Ammon's horn (tissue), 1 donor: Measurements from ENCODE around the gene RAB31.
A peak's percentile ranks its signal among the peaks of the same experiment; 100 is the strongest.

Experiments used
- DNase-seq: peaks from one replicate; pipeline ENCODE4 v3.0.0-alpha.2; 2016; ENCODE audit warnings: low spot score

RAB31 gene

DNA sequence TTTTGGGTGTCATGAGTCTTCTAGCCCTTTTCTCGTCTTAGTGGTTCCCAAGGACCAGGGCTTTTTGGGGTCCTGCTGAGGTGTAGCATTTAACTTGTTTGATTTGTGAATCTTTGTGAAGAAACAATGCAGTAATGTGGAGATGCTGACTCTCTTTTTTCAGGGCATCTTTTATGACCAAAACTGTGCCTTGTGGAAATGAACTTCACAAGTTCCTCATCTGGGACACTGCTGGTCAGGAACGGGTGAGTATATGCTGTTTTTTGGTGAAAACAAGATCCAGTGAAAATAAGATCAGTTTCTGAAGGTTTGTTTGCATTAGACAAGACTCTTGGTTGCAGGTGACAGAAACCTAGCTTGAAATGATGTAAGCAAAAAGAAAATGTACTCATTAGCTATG, 83.9 kb downstream of the RAB31 start:
- no peak for DNase-seq

DNA sequence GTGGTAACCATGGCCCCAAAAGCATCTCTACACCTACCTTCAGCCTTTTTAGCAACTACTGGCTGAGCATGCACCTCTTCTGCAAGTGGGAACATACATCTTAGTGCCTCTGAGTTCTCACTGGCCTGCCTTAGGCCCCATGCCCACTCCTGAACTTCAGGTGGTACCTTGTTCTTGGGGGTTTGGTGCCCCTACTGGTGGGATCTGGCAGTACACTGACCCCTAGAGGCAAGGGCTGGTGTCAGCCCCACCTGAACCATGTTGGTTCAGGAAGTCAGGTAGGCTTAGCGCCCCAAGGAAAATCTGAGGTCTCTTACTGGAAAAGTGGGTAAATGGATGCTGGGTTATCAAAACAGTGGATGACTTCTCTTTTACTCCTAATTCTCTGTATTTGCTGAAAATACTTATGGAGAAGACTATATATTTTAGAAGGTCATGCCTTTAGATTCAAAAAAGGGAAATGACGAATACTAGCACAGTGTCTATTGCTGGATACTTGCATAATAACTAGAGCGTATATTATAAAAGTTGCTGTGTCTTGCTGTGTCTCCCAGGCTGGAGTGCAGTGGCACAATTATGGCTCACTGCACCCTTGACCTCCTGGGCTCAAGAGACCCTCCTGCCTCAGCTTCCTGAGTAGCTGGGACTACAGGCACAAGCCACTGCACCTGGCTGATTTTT, 84.6 kb downstream of the RAB31 start:
- DNase-seq = no peak

DNA sequence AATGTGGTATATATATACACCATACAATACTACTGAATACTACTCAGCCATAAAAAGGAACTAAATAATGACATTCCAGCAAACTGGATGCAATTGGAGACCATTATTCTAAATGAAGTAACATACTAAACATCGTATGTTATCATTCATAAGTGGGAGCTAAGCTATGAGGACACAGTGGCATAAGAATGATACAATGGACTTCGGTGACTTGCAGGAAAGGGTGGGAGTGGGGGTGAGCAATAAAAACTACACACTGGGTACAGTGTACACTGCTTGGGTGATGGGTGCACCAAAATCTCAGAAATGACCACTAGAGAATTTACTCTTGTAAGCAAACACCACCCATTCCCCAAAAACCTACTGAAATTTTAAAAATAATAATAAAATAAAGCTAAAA, 87.9 kb downstream of the RAB31 start:
- DNase-seq = no peak

DNA sequence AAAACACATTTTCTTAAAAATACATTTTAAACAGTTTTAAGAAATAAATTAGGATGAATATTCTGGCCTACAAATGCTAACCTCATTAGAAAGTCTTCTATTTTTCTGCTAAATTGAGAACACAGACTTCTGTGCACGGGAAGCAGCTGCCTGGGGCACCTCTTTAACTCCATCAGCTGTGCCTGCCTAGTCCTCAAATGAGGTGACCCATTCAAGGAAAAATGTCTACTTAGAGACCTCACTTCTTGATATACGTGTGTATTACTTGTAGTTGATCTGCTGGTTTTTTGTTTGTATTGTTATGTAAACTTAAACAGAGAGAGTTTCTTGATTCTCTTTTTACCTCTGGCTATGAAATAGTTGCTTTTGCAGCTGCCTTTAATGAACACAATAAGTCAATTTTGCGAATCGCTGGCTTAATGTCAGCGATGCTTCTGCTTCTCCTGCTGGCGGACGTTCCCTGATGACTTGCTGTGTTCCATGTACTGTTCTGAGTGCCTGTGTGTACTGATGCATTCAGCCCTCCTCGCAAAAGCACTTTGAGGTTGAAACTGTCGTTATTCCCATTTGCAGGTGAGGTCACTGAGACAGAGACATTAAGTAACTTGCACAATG, 88.9 kb downstream of the RAB31 start:
- DNase-seq = peak; percentile 91

DNA sequence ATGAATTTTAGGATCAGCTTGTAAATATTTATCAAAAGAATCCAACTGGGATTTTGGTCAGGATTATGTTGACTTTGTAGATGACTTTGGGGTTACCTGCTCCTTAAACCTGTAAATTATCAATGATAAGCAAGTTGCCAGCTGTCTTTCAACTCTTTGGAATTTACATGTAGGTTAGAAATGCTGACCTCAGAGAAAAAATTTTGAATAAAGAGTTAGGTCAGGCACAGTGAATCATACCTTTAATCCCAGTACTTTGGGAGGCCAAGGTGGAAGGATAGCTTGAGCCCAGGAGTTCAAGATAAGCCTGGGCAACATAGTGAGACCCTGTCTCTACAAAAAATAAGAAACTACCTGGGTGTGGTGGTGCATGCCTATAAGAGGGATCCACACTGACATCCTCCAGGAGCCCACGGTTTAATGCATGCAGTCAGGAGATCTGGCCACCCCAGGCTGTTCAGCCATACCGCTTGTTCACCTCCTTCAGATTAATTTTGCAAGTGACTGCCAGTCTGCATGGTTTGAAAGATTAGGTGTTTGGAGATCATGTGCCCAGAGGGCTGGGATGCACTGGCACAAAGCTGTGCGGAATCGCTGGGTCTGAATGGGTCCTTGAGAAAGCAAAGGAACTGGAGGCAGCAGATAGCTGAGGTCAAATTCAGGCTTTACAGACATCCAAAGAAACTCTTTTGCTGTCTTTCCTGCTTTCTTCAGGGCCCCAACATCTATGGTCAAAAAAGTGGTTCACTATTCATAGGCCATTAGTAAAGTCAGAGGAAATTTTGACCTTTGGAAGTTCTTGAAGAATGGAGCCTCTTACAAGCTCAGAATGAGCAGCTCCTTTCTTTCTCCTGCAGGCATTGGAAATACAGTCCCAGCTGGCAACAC, 94.3 kb downstream of the RAB31 start:
- no peak for DNase-seq

DNA sequence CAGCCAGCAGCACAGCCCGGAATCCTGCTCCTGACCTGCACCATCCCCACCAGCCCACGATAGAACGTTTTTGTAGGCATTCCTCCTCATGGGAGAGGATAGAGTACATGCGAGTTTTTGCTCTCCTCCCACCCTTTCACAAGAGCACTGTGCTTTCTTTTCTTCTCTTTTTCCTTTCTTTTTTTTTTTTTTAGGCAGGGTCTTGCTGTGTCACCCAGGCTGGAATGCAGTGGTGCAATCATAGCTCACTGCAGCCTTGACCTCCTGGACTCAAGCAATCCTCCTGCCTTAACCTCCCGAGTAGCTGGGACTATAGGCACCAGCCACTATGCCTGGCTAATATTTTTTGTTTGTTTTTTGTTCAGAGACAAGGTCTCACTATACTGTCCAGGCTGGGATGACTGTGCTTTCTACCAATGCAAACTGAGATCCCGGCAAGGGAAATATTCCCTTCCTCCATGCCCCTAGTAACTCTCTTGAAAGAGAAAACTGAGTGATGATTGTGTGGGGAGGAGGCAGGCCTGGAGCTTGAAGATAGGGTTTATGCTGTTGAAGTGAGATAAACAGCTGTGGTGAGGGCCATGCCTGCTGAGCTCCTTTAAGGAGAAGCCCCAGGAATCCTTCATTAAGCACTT, 95.1 kb downstream of the RAB31 start:
- no peak for DNase-seq

DNA sequence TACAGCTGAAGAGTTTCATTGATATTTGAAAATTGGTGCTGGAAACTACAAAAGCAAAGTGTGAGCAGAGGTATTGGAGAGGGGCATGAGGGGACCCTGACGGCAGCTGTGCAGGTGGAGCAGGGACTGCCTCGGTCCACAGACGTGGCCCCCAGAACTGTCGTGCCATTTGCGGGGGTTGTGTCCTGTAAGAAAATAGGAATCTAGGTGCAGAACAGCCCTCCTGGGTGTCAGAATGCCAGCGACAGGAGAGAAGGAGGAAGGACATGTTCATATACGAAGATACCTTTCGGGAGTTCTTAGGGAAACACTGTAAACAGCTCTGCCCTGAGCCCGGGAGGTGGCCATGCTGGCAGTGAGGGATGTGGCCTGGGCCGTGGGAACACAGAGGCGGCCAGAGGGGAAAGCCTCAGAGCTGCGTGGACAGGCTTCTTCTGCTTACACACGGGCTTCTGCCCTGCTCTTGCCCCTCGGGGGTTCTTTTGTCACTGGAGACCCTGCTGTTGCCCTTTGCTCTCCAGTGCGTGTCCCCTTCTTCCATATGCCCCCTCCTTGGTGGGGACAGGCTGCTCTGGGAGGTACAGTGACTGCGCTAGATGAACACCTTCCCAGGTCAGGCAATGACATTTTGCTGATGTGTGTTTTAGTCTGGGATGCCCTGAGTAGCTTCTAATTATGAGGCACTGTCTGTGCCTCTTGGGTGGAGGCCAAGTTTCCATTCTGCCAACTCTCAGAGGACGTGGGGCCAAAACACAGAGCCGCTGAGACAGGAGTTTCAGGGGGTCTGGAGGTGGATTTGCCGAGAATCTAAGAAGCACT, 95.8 kb downstream of the RAB31 start:
- DNase-seq = peak; percentile 76

DNA sequence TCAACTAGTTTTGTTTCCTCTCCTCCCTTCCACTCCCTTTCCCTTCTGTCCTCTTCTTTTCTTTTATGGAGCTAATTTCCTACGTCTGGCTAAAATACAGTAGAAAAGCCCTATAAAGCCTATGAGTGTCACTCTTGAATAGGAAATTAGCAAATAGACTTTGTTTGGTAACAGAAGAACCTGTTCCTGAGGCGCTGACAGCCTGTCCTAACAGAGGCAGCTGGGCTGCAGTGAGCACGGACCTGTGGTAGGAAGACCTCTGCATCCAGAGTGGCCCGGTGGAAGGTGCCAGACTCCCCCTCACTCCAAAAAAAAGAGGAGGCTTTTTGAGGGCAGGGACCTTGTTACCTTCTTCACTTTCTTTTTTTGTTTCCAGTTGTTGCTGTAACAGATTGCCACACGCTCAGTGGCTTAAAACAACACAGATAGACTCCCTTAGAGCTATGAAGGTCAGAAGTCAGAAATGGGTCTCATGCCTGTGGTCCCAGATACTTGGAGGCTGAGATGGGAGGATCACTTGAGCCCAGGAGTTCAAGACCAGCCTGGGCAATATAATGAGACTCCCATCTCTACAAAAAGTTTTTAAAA, 96.5 kb downstream of the RAB31 start:
- no peak for DNase-seq

DNA sequence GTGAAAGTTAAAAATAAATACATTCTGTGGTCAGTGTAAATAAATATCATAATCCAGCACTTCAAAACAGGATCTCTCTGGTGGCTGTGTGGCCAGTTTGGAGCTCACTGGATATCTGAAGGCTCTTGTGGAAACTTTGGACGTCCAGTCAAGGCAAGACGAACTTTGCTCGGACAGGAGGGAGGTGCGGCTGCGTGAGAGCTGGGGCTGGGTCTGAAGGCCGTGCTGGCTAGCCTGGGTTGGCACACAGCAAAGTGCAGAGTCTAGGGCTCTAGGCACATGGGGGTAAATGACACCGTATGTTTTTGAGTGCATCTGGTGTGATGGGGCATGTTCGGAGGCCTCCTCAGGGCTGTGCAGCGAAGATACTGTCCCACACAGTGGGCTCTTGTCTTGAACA, 98.8 kb downstream of the RAB31 start:
- DNase-seq = no peak

DNA sequence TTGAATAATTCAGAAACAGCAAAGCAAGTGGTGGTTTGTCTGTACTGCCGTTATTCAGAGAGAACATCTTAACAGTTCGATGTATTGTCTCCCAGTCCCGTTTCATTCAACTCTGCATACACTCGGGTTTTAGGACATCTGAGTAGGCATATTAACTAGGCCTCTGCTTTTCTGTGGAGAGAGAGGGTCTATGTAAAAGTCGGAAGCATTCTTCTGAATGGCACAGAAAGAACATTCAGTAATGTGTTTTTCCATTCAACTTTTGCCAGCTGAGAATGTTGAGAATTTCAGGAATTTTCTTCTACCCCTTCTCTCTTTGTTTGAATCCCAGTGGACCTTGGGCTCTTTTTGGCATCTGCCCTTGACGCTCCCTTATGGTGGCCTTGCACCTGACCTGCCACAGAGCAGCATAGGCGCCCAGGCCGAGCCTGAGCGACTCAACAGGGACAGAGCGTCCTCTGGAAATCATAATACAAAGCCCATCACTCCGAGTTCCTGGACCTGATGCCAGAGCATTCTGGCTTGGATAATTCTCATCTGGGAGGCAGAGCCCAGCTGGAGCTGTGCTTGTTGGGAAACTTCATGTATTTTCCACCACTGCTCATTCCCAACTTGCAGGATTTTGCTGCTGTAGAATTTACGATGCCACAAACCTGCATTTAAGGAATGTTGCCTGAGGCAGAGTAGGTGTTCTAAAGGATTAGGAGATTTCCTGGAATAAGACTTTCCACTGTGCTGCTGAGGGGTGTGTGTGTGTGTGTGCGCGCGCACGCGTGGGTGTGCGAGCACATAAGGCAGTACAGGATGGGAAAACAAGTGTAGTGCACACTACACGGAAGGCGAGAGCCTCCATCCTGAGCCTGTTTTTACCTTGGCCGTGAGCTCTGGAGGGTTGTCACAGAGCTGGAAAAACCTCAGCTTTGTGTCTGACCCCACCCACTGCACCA, 100.5 kb downstream of the RAB31 start:
- peak; percentile 72 for DNase-seq

DNA sequence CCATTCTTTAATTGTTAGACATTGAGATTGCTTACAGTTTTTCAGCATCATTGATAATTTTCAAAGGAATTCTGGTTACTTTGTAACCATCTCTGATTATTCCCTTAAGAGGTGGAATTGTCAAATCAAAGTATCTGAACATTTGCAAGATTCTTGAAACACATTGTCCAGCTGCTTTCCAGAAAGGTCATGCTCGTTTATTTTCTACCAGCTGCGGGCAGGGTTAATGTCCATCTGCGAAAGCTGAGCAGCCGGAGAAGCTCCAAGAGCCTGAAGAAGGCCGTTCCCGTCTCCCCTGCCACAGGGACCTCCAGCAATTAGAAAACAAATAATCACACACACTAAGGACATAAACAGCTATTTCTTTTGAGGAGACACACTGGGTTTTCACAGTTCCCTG, 101.6 kb downstream of the RAB31 start:
- no peak for DNase-seq

DNA sequence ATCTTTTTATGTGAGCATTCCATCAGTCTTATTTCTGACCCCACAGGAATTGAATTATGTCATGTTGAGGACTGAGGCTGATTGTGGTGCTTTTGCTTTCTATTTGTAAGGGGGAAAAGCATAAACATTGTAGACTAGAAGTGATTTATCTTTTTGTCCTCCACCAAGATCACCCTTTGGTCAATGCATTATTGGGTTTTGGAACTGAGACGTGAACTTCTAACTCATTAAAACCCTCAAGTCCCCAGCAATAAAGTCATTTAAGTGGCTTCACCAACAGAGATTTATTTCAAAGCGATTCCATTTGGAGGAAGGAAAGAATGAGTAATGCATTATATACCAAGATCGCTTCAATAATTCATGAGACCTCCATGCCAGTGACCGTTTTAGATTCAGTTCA, 102.2 kb downstream of the RAB31 start:
- DNase-seq = no peak

DNA sequence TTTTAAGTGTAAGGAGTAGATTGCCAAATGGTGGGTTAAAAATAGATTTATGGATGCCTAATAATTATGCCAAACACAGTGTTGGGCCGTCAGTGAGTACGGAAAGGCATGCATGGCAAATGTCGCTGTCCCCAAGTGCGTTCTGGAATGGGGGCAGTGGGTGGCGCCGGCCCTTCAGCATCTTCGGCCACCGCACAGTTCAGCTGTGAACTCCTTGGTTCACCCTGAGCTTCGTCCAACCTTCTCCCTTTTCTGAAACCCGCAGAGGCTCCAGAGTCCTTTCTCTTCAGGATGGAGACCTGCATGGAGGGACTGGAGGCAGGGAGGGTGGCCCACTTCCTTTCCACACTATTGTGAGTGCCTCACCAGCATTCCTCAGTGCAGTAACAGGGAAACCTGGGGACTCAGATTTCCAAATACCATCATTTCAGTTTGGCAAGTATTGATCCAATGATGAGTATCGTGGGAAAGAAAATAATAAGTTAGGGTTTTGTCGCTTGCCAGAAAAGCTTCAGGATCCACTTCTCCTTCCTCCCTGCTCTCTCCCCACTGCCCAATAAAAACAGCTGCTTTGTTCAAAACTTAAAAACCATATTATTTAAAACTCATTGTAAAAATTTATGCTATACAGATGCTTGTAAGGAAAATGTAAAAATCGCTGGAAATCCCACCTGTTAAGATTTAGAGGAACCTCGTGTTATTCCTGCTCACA, 103.0 kb downstream of the RAB31 start:
- DNase-seq = no peak

DNA sequence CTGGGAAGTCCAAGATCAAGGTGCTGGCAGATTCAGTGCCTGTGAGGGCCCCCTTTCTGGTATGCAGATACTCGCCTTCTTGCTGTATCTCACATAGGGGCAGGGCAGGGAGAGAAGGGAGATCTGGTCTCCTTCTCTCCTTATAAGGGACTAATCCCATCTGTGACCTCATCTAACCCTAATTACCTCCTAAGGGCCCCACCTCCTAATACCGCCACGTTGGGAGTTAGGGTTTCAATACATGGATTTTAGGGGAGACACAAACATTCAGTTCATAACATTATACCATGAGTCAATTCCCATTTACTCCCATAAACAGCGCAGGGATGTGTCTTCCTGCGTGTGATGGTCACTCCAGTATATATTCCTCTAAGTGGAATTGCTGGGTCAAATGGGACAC, 103.9 kb downstream of the RAB31 start:
- no peak for DNase-seq

DNA sequence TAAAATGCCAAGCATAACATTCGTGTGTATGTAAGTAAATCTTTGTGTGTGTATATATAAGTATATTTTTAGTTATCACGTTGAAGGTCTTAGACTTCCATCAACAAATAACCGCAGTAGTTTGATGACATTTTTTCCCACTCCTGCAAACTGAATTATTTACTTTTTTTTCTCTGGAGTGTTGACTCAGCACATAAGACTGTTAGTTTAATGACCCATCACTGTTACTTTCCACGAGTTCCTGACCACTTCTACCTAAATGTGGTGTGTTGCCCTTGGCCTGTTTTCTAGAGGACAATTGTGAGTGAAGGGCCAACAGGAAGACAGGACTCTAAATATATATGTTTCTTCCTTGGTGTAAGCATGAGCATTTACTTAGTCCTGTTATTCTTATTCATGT, 106.3 kb downstream of the RAB31 start:
- no peak for DNase-seq

DNA sequence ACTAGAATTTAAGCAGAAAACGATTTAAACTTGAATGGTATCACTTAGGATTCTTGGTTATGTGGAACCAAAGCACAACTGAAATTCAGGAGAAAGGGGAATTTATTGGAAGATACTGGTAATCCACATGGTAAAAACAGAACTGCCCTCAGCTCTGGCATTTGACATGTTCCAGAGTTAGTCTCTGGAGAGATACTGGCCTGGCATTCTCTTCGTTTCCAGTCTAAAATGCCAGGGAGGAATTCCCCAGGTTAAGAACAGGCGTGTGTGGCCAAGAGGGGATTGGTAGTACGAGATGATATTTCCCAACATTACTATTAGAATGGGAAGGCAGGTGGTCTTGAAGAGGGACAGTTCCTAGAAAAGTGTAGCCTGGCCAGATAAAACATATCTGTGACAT, 109.2 kb downstream of the RAB31 start:
- no peak for DNase-seq

DNA sequence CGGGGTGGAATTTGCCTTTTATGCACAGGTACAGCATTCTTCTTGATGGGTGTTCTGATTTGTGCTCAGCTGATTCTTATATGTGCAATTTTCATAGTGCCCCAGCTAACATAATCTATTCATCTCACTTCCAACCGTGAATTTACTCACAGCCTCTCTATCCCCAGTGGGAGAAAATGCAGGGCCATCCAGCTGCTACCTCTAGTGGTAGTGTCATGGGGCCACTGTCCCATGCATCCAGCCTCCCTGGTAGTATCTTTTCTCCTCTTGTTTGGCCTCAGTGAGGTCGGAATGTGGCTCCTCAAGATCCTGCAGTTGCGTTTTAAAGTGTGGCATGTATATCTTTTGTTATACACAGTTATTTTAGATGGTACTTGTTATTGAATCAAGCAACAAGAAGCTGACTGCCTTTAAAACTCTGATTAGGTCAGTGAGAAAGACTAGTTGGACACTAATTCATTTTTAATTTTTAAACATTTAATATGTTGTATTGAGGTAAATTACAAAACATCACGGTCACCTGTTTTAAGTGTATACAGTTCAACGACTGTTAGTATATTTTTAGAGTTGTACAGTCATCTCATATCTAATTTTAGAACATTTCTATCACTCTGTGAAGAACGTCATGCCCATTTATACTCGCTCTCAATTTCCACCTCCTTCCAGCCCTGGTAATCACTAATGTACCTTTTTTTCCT, 109.8 kb downstream of the RAB31 start:
- DNase-seq = no peak

DNA sequence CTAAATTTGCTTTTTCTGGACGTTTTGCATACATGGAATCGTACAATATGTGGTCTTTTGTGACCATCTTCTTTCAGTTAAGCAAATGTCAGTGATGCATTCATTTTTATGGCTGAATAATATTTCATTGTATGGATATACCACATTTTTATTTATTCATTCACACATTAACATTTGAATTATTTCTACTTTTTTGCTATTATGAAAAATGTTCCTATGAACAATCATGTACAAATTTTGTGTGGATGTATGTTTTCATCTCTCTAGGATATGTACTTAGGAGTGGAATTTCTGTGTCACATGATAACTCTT, 110.3 kb downstream of the RAB31 start:
- DNase-seq = no peak

DNA sequence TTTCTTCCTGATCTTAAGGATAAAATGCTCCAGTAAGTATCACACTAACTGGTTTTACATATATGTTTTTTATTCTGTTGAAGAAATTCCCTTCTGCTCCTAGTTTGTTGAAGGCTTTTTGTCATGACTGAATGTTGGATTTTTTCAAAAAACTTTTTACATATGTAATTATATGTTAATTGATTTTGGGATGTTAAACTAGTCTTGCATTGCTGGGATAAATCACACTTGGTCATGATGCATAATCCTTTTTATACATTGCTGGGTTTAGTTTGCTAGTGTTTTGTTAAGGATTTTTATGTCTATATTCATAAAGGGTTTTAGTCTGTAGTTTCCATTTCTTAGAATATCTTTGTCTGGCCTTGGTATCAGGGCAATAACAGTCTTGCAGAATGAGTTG, 112.0 kb downstream of the RAB31 start:
- no peak for DNase-seq
